ENCODE results near the gene TMC3.

DNA sequence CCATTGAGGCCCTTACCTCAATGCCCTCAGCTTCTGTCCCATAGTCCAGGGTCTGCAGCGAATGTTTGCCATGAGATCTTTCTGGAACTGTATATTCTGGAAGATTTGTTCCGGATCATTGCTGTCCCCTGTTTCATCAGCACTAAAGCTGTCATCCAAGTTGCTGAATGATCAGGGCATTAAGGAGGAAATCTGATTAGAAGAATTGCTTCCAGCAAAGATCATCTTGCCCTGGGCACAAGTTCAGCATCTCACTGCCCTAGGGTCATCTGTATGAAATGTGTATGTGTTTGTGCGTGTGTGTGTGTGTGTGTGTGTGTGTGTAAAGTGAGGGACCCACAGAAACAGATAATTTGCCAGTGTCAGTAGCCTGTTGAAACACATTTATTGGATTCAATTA lies 1.4 kb downstream of the TMC3 start:
- TF ChIP-seq, protein P1, sequence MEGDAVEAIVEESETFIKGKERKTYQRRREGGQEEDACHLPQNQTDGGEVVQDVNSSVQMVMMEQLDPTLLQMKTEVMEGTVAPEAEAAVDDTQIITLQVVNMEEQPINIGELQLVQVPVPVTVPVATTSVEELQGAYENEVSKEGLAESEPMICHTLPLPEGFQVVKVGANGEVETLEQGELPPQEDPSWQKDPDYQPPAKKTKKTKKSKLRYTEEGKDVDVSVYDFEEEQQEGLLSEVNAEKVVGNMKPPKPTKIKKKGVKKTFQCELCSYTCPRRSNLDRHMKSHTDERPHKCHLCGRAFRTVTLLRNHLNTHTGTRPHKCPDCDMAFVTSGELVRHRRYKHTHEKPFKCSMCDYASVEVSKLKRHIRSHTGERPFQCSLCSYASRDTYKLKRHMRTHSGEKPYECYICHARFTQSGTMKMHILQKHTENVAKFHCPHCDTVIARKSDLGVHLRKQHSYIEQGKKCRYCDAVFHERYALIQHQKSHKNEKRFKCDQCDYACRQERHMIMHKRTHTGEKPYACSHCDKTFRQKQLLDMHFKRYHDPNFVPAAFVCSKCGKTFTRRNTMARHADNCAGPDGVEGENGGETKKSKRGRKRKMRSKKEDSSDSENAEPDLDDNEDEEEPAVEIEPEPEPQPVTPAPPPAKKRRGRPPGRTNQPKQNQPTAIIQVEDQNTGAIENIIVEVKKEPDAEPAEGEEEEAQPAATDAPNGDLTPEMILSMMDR (IDR thresholded peaks at IDR 0.05), result no peak
- no peak for TF ChIP-seq POLR2A (IDR thresholded peaks at IDR 0.05)

Measured in adrenal gland (tissue), 5 donors.